ENCODE data around the gene QPCTL. TPM values are rescaled to one million over a fixed set of nuclear protein-coding genes. Genes with fewer than 3 reads are reported as not detected.
"Not testable (repeated sequence)": the region's sequence is repeated elsewhere in the genome, so short reads cannot be mapped to it uniquely, and the experiment has no call there.

QPCTL gene
- polyA plus RNA-seq, 2 donors = 3.9 to 6.8 TPM

DNA sequence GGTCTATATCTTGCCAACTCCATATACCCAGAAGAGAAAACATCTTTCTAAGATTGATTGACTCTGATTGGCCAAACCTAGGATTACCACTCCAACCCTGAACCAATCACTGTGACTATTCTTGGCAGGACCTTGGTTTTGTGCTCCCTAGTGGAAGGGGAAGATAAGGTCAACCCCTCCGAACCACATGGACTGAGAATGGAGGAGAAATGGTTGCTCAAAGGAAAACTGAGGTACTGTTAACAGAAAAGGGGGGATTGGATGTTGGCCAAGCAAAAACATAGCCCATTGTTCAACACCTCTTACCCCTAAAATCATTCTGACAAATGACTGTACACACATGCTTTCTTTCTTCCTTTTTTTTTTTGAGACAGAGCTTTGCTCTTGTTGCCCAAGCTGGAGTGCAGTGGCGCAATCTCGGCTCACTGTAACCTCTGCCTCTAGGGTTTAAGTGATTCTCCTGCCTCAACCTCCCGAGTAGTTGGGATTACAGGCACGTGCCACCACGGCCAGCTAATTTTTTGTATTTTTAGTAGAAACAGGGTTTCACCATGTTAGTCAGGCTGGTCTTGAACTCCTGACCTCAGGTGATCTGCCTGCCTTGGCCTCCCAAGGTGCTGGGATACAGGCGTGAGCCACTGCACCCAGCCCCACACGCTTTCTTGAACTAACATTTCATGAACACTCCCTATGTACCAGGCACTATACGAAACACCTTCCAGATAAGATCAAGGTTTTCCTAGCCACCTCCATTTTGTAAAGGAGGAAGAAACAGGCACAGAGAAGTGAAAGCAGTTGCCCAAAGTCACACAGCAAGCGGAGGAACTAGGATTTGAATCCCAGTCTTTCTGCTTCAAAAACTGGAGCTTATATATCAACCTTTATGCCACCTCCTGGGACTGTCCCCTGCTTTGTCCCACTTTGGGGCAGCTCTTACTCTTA is 47.3 kb downstream of the QPCTL start:
- Histone ChIP-seq H3K4me1 (ENCODE audit: control insufficient read depth in 2 of 2, insufficient read depth in 2 of 2, low read length in 1 of 2) (no peaks in the 10 kb centered on the region), H3K27me3 (ENCODE audit: control insufficient read depth in 1 of 2, insufficient read depth in 2 of 2, low read length in 2 of 2) (no peaks in the 10 kb centered on the region), H3K4me3 (ENCODE audit: low read depth in 1 of 2, low read length in 2 of 2) (no peak overlapping the region), H3K36me3 (ENCODE audit: control insufficient read depth in 2 of 2, insufficient read depth in 2 of 2, low read length in 1 of 2) (no peaks in the 10 kb centered on the region), H3K27ac (ENCODE audit: low read depth in 2 of 2, low read length in 1 of 2) (no peak overlapping the region), H3K9me3 (ENCODE audit: control insufficient read depth in 2 of 2, insufficient read depth in 1 of 2, low read depth in 1 of 2, low read length in 1 of 2) (no peaks in the 10 kb centered on the region)
- 85 to 86% methylated on average over 10 of the region's 10 CpGs for WGBS, 2 donors

DNA sequence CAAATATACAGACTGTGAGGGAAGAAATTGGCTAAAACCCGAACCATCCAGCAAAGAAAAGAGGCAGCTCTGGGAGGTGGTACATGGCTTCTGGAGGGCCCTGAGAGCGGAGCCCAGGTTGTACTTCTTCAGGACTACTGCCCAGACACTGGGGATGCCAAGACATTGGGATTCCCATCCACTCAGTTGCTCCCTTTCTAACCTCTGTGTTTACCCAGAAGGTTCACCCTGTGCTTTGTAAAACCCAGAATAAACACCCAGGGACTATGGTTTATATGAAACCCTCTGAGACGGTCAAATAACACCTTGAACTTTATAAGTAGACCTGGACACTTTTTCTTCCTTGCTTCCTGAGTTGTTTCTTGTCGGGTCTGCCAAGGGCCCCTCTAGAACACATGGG is 50.5 kb downstream of the QPCTL start:
- Histone ChIP-seq H3K9me3 (ENCODE audit: control insufficient read depth in 2 of 2, insufficient read depth in 1 of 2, low read depth in 1 of 2, low read length in 1 of 2) (no peaks in the 10 kb centered on the region), H3K36me3 (ENCODE audit: control insufficient read depth in 2 of 2, insufficient read depth in 2 of 2, low read length in 1 of 2) (no peaks in the 10 kb centered on the region), H3K4me1 (ENCODE audit: control insufficient read depth in 2 of 2, insufficient read depth in 2 of 2, low read length in 1 of 2) (no peaks in the 10 kb centered on the region), H3K4me3 (ENCODE audit: low read depth in 1 of 2, low read length in 2 of 2) (no peak overlapping the region), H3K27ac (ENCODE audit: low read depth in 2 of 2, low read length in 1 of 2) (no peak overlapping the region), H3K27me3 (ENCODE audit: control insufficient read depth in 1 of 2, insufficient read depth in 2 of 2, low read length in 2 of 2) (no peaks in the 10 kb centered on the region)
- WGBS, 2 donors = 52 to 60% methylated on average over 4 of the region's 4 CpGs

DNA sequence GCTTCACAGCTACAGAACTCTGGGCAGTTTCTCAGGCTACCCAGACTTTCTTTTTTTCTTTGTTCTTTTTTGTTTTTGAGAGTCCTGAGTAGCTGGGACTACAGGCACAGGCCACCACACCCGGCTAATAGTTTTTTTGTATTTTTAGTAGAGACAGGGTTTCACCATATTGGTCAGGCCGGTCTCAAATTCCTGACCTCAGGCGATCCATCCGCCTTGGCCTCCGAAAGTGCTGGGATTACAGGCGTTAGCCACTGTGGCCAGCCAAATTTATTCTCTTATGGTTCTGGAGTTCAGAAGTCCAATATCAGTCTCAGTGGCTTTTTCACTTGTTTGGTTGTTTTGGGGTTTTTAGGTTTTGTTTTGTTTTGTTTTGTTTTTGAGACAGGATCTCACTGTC is 53.1 kb downstream of the QPCTL start:
- H3K4me1 ChIP-seq (ENCODE audit: control insufficient read depth in 2 of 2, insufficient read depth in 2 of 2, low read length in 1 of 2) = no peaks in the 10 kb centered on the region
- no peak overlapping the region for H3K4me3 ChIP-seq (ENCODE audit: low read depth in 1 of 2, low read length in 2 of 2)
- H3K27me3 ChIP-seq (ENCODE audit: control insufficient read depth in 1 of 2, insufficient read depth in 2 of 2, low read length in 2 of 2) = no peaks in the 10 kb centered on the region
- no peak overlapping the region for H3K27ac ChIP-seq (ENCODE audit: low read depth in 2 of 2, low read length in 1 of 2)
- WGBS, 2 donors = 88 to 91% methylated on average over 6 of the region's 6 CpGs
- no peaks in the 10 kb centered on the region for H3K36me3 ChIP-seq (ENCODE audit: control insufficient read depth in 2 of 2, insufficient read depth in 2 of 2, low read length in 1 of 2)
- H3K9me3 ChIP-seq (ENCODE audit: control insufficient read depth in 2 of 2, insufficient read depth in 1 of 2, low read depth in 1 of 2, low read length in 1 of 2) = no peaks in the 10 kb centered on the region

DNA sequence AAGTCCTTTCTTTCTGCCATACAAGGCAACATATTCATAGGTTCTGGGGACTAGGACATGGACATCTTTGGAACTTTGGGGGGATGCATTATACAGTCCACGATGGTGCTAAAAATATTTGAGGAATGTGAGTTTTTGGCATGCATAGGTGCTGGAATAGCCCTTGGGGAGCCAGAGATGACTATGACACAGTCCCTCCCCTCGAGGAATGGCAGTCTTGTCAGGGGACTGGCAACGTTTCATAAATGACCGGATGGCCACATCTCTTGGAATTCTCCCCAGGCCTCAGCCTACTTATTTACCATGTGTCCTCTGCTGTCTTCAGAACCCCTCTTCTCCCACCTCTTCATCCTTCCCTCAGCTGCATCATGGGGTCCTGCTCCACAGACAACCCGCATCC is 54.4 kb downstream of the QPCTL start:
- Histone ChIP-seq H3K9me3 (ENCODE audit: control insufficient read depth in 2 of 2, insufficient read depth in 1 of 2, low read depth in 1 of 2, low read length in 1 of 2) (no peaks in the 10 kb centered on the region), H3K27me3 (ENCODE audit: control insufficient read depth in 1 of 2, insufficient read depth in 2 of 2, low read length in 2 of 2) (no peaks in the 10 kb centered on the region), H3K4me1 (ENCODE audit: control insufficient read depth in 2 of 2, insufficient read depth in 2 of 2, low read length in 1 of 2) (no peaks in the 10 kb centered on the region), H3K27ac (ENCODE audit: low read depth in 2 of 2, low read length in 1 of 2) (no peak overlapping the region), H3K36me3 (ENCODE audit: control insufficient read depth in 2 of 2, insufficient read depth in 2 of 2, low read length in 1 of 2) (no peaks in the 10 kb centered on the region), H3K4me3 (ENCODE audit: low read depth in 1 of 2, low read length in 2 of 2) (no peak overlapping the region)
- 62 to 71% methylated on average over 5 of the region's 5 CpGs for WGBS, 2 donors

DNA sequence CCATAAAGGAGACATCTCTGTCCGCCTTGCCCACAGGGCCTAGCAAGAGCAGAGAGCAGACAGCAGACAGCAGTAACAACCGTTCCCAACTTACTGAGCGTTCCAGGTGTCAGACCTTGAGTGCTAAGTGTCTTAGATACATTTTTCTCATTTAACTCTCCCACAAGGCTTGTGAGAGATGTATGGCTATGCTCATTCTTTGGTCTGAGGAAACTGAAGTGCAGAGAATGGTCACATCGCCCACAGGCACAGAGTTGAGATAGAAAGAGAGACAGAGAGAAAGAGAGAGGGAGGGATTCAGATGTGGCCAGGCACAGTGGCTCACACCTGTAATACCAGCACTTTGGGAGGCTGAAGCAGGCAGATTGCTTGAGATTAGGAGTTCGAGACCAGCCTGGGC is 55.0 kb downstream of the QPCTL start:
- no peaks in the 10 kb centered on the region for H3K36me3 ChIP-seq (ENCODE audit: control insufficient read depth in 2 of 2, insufficient read depth in 2 of 2, low read length in 1 of 2)
- H3K4me3 ChIP-seq (ENCODE audit: low read depth in 1 of 2, low read length in 2 of 2) = no peak overlapping the region
- H3K9me3 ChIP-seq (ENCODE audit: control insufficient read depth in 2 of 2, insufficient read depth in 1 of 2, low read depth in 1 of 2, low read length in 1 of 2) = no peaks in the 10 kb centered on the region
- H3K27me3 ChIP-seq (ENCODE audit: control insufficient read depth in 1 of 2, insufficient read depth in 2 of 2, low read length in 2 of 2) = no peaks in the 10 kb centered on the region
- H3K27ac ChIP-seq (ENCODE audit: low read depth in 2 of 2, low read length in 1 of 2) = no peak overlapping the region
- WGBS, 2 donors = 79% methylated on average over 5 of the region's 5 CpGs
- H3K4me1 ChIP-seq (ENCODE audit: control insufficient read depth in 2 of 2, insufficient read depth in 2 of 2, low read length in 1 of 2) = no peaks in the 10 kb centered on the region

DNA sequence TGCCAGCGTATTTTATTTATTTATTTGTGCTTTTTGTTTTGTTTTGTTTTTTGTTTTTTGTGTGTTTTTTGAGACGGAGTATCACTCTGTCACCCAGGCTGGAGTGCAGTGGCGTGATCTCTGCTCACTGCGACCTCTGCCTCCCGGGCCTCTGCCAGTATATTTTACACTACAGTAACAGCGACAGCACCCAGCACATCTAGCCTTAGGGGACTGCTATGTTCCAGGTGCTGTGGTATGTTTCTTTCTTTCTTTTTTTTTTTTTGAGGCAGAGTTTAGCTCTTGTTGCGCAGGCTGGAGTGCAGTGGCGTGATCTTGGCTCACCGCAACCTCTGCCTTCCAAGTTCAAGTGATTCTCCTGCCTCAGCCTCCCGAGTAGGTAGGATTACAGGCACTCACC is 59.0 kb downstream of the QPCTL start:
- H3K4me3 ChIP-seq (ENCODE audit: low read depth in 1 of 2, low read length in 2 of 2); H3K9me3 ChIP-seq (ENCODE audit: control insufficient read depth in 2 of 2, insufficient read depth in 1 of 2, low read depth in 1 of 2, low read length in 1 of 2); H3K27me3 ChIP-seq (ENCODE audit: control insufficient read depth in 1 of 2, insufficient read depth in 2 of 2, low read length in 2 of 2); H3K36me3 ChIP-seq (ENCODE audit: control insufficient read depth in 2 of 2, insufficient read depth in 2 of 2, low read length in 1 of 2); H3K27ac ChIP-seq (ENCODE audit: low read depth in 2 of 2, low read length in 1 of 2); H3K4me1 ChIP-seq (ENCODE audit: control insufficient read depth in 2 of 2, insufficient read depth in 2 of 2, low read length in 1 of 2): not testable (repeated sequence)
- WGBS, 2 donors = 84 to 89% methylated on average over 10 of the region's 10 CpGs

DNA sequence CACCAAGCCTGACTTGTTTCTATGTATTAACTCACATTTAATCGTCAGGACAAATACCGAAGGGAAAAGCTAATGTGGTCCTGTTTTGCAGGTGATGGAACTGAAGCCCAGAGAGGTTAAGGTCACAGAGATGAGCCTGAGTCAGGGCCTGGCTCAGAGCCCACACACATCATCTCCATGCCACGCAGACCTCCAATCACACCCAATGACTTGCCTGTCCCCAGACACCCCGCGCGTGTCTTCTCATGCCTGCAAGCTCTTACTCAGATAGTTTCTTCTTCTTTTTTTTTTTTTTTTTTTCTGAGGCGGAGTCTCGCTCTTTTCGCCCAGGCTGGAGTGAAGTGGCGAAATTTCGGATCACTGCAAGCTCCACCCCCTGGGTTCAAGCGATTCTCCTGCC is 60.2 kb downstream of the QPCTL start:
- Histone ChIP-seq H3K4me1 (ENCODE audit: control insufficient read depth in 2 of 2, insufficient read depth in 2 of 2, low read length in 1 of 2) (peaks cover 0 to 3% of the 10 kb centered on the region in 2 donors), H3K27me3 (ENCODE audit: control insufficient read depth in 1 of 2, insufficient read depth in 2 of 2, low read length in 2 of 2) (no peaks in the 10 kb centered on the region), H3K4me3 (ENCODE audit: low read depth in 1 of 2, low read length in 2 of 2) (no peak overlapping the region), H3K27ac (ENCODE audit: low read depth in 2 of 2, low read length in 1 of 2) (peak overlapping the region; percentile 21 to 51), H3K36me3 (ENCODE audit: control insufficient read depth in 2 of 2, insufficient read depth in 2 of 2, low read length in 1 of 2) (no peaks in the 10 kb centered on the region), H3K9me3 (ENCODE audit: control insufficient read depth in 2 of 2, insufficient read depth in 1 of 2, low read depth in 1 of 2, low read length in 1 of 2) (no peaks in the 10 kb centered on the region)
- 61 to 80% methylated on average over 12 of the region's 12 CpGs for WGBS, 2 donors

DNA sequence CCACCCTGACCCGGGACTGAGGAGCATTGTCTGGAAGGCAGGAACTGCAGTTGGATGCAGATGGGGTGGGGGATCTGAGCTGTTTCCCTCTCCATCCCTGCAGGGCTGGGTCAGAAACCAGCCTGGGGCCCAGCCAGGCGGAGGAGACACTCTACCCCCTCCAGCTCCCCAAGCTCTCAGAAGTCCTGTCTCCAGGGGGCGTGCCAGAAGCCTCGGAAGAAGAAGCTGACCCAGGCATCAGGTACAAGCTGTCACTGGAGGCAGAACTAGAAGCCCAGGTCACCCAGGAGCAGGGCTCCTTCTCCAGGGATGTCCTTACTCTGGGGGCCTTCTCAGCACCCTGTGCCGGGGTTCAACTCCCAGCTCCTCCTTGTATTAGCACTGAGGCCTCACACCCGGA is 61.1 kb downstream of the QPCTL start:
- Histone ChIP-seq H3K9me3 (ENCODE audit: control insufficient read depth in 2 of 2, insufficient read depth in 1 of 2, low read depth in 1 of 2, low read length in 1 of 2) (no peaks in the 10 kb centered on the region), H3K27me3 (ENCODE audit: control insufficient read depth in 1 of 2, insufficient read depth in 2 of 2, low read length in 2 of 2) (no peaks in the 10 kb centered on the region), H3K36me3 (ENCODE audit: control insufficient read depth in 2 of 2, insufficient read depth in 2 of 2, low read length in 1 of 2) (no peaks in the 10 kb centered on the region), H3K4me1 (ENCODE audit: control insufficient read depth in 2 of 2, insufficient read depth in 2 of 2, low read length in 1 of 2) (peaks cover 0 to 3% of the 10 kb centered on the region in 2 donors), H3K4me3 (ENCODE audit: low read depth in 1 of 2, low read length in 2 of 2) (no peak overlapping the region), H3K27ac (ENCODE audit: low read depth in 2 of 2, low read length in 1 of 2) (no peak overlapping the region)
- WGBS, 2 donors = 74 to 77% methylated on average over 6 of the region's 6 CpGs
